Measurements from ENCODE around the gene C1orf210. TPM values are rescaled to one million over a fixed set of nuclear protein-coding genes. Genes with fewer than 3 reads are reported as not detected.

The C1orf210 gene
- total and polyA plus RNA-seq, 2 of the 4 experiments (the other 2 are of a cell fraction) = not detected

DNA sequence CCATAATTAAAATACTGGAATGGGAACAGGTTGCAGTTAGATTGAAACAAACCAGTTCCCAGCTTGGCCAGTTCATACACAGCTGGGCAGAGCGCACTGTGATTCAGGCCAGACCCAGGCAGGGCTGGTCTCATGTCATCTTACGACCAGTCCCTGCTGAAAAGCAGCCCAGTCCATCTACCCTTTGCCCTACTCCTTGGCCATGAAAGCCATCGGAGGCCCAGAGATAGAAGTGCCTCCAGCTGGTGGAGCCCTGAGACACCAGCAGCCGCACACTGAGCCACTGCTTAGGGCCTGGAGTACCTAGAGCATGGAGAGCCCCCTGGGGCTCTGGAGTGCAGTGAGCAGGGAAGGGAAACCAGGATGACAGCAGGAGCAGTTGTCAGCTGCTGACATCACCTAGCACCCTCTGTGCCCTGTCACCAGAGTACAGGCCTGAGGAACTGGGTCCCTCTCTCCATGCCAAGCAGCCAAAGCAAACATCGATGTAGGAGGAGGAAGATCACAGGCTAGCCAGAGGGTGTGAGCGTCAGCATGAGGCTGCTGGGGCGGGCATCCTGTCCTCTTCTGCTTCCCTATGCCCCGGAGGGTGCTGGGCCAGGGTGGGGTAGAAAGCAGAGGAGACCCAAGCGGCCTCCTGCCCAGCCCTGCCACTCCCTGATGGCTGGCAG is 49.8 kb downstream of the C1orf210 start:
- ATAC-seq (ENCODE audit: low read depth) (no peak), DNase-seq (no peak)
- Histone ChIP-seq H3K9me3 (ENCODE audit: control insufficient read depth, insufficient read depth, low read length) (no peaks in the 10 kb centered on the region), H4K20me1 (ENCODE audit: insufficient read depth, low read length) (no peaks in the 10 kb centered on the region), H3K79me1 (ENCODE audit: low read depth in 1 of 2, low read length in 2 of 2) (0 out of 4 replicates have a peak, but pooled peaks cover 0 to 5% of the 10 kb centered on the region in 2 experiments), H3K14ac (replicated peaks; ENCODE audit: low read depth, low read length) (no peak overlapping the region), H3K23ac (ENCODE audit: low read depth, low read length) (no peak overlapping the region), H3K56ac (ENCODE audit: extremely low read depth, insufficient read depth, low read length) (no peak overlapping the region), H4K5ac (ENCODE audit: low read depth, low read length) (no peak overlapping the region), H3K36me3 (ENCODE audit: control insufficient read depth, insufficient read depth, low read length) (no peaks in the 10 kb centered on the region), H3K27me3 (ENCODE audit: control insufficient read depth, insufficient read depth, low read length) (no peaks in the 10 kb centered on the region), H3K18ac (ENCODE audit: low read depth, low read length) (no peak overlapping the region), H3K4ac (ENCODE audit: low read depth, low read length) (no peak overlapping the region), H2AFZ (replicated peaks; ENCODE audit: low read length, poor library complexity) (no peak overlapping the region), H3K4me1 (ENCODE audit: control insufficient read depth, insufficient read depth, low read length) (peaks cover 15% of the 10 kb centered on the region), H3K27ac (ENCODE audit: insufficient read depth, low read length) (no peak overlapping the region), H2AK5ac (ENCODE audit: low read depth, low read length) (no peak overlapping the region), H2AK9ac (replicated peaks; ENCODE audit: low read depth, low read length, poor library complexity) (no peak overlapping the region), H2BK20ac (ENCODE audit: low read depth, low read length) (no peak overlapping the region), H2BK120ac (ENCODE audit: low read depth, low read length) (no peak overlapping the region), H3K9ac (ENCODE audit: low read depth, low read length) (no peak overlapping the region), H4K8ac (ENCODE audit: low read depth in 2 of 2, low read length in 2 of 2) (no peak overlapping the region), H2BK5ac (ENCODE audit: low read depth, low read length, poor library complexity, severe bottlenecking) (no peak overlapping the region), H3K9me1 (ENCODE audit: insufficient read depth, low read length) (peaks cover 7% of the 10 kb centered on the region), H2BK15ac (ENCODE audit: low read depth, low read length) (no peak overlapping the region), H3K4me2 (ENCODE audit: low read depth, low read length) (no peak overlapping the region), H4K91ac (ENCODE audit: insufficient read depth, low read depth, low read length) (no peak overlapping the region), H3K4me3 (ENCODE audit: insufficient read depth, low read depth, low read length) (no peak overlapping the region)
- POLR2A ChIA-PET (ENCODE audit: unreplicated experiment) = no interaction called here
- in situ Hi-C loops (cut with MboI; ENCODE audit: low sequenced_read_pairs) (loop anchor here (10.0 kb wide), 1 partner anchor 119 kb away; the partner anchor contains the start of gene CDC20), intact Hi-C loops (cut with micrococcal nuclease) (no loop called here), dilution Hi-C loops (cut with HindIII; ENCODE audit: low sequenced_read_pairs, unreplicated experiment) (no loop called here)
- 93% methylated on average over 2 of the region's 9 CpGs; no CpG with 5 or more reads in 1 of the 2 experiments for WGBS, 2 experiments (ENCODE audit: extremely low coverage in 2 of 2, insufficient read length in 1 of 2)
- TF ChIP-seq POLR2A (IDR thresholded peaks at IDR 0.05; ENCODE audit: low read depth, low read length) (no peak), BHLHE40 (IDR thresholded peaks at IDR 0.05; ENCODE audit: low read depth, low read length) (no peak), RAD21 (IDR thresholded peaks at IDR 0.05; ENCODE audit: low read length) (no peak), MAZ (IDR thresholded peaks at IDR 0.05; ENCODE audit: borderline replicate concordance, low read depth, low read length) (no peak), RFX5 (IDR thresholded peaks at IDR 0.05; ENCODE audit: low read depth, low read length) (no peak), ELK1 (IDR thresholded peaks at IDR 0.05; ENCODE audit: borderline replicate concordance, low read depth, low read length) (no peak), NFE2L2 (IDR thresholded peaks at IDR 0.05; ENCODE audit: low read depth, low read length) (no peak), CHD1 (IDR thresholded peaks at IDR 0.05; ENCODE audit: low read depth, low read length) (no peak)
- TF ChIP-seq, protein P1, sequence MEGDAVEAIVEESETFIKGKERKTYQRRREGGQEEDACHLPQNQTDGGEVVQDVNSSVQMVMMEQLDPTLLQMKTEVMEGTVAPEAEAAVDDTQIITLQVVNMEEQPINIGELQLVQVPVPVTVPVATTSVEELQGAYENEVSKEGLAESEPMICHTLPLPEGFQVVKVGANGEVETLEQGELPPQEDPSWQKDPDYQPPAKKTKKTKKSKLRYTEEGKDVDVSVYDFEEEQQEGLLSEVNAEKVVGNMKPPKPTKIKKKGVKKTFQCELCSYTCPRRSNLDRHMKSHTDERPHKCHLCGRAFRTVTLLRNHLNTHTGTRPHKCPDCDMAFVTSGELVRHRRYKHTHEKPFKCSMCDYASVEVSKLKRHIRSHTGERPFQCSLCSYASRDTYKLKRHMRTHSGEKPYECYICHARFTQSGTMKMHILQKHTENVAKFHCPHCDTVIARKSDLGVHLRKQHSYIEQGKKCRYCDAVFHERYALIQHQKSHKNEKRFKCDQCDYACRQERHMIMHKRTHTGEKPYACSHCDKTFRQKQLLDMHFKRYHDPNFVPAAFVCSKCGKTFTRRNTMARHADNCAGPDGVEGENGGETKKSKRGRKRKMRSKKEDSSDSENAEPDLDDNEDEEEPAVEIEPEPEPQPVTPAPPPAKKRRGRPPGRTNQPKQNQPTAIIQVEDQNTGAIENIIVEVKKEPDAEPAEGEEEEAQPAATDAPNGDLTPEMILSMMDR (conservative IDR thresholded peaks at IDR 0.05; ENCODE audit: low read depth, low read length) = no peak
- TF ChIP-seq, protein P2, sequence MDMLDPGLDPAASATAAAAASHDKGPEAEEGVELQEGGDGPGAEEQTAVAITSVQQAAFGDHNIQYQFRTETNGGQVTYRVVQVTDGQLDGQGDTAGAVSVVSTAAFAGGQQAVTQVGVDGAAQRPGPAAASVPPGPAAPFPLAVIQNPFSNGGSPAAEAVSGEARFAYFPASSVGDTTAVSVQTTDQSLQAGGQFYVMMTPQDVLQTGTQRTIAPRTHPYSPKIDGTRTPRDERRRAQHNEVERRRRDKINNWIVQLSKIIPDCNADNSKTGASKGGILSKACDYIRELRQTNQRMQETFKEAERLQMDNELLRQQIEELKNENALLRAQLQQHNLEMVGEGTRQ (IDR thresholded peaks at IDR 0.05; ENCODE audit: low read depth, low read length) = no peak
- CTCF ChIA-PET = no interaction called here
- no TSS peak for BruUV-seq (replicated peaks)
